Ishikawa (cell line): ENCODE data around the gene ZNF768.

Experiments
- CEBPB ChIP-seq: IDR thresholded peaks from 2 replicates; pipeline ENCODE4 v1.6.1; 2012
- EGR1 ChIP-seq: IDR thresholded peaks from 2 replicates; pipeline ENCODE4 v1.6.1; 2012
- EP300 ChIP-seq: IDR thresholded peaks from 2 replicates; pipeline ENCODE4 v1.6.1; 2012; ENCODE audit warnings: borderline replicate concordance
- FOXM1 ChIP-seq: IDR thresholded peaks from 2 replicates; pipeline ENCODE4 v1.6.1; 2012; ENCODE audit warnings: low read depth, borderline replicate concordance
- RAD21 ChIP-seq: IDR thresholded peaks from 2 replicates; pipeline ENCODE4 v1.6.1; 2012; ENCODE audit warnings: low read depth
- TEAD4 ChIP-seq: IDR thresholded peaks from 2 replicates; pipeline ENCODE4 v1.6.1; 2012
- TF ChIP-seq, protein P1 (sequence below): IDR thresholded peaks from 2 replicates; pipeline ENCODE4 v1.6.1; 2012; ENCODE audit warnings: low read depth, mild to moderate bottlenecking
- TF ChIP-seq, protein P2 (sequence below): IDR thresholded peaks from 2 replicates; pipeline ENCODE4 v1.6.1; 2012

DNA sequence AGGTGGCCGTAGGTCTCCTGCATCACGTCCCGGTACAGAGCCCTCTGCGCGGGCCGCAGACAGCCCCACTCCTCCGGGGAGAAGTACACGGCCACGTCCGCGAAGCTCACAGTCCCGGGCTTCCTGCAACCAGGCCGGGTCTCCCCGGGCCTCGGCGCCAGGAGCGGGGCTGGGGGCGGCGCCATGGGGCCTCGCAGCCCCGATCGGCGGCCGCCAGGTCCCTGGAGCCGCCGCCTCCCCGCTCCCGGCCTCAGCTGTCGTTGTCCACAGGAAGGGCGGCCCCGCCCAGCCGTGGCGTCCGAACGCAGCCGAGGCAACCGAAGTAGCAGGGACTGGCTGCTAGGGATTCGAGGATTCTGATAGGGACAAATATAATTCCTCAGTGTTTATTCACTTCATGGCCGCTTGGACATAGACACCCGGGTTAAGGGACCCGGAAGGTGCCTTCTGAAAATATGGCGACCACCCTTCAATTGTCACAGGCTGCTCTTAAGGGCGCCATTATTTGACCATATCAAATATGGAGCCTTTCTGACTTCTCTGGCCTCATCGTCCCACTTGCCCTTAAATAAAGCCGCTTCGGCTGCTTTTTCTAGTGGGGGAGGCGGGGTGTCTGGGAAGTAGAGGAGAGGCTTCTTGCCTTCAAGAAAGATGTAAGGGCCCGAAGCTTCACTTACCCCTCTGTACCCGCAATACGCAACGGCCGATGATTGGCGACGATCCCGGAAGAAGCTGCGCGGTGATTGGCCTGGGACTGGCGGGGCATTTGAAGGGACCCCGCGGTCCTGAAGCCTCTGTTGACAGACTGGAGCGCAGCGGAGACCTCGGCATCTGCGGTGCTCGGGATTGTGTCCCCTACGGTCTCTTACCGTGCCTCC is 45.3 kb upstream of the ZNF768 start, which contains the start of gene ZNF688:
- TF ChIP-seq RAD21 (no peak), FOXM1 (peak; percentile 67; the same call in 1 of the 2 replicates), CEBPB (no peak), EP300 (no peak), TEAD4 (no peak; the same call in 1 of the 2 replicates), EGR1 (peak; percentile 86)
- TF ChIP-seq, protein P1, sequence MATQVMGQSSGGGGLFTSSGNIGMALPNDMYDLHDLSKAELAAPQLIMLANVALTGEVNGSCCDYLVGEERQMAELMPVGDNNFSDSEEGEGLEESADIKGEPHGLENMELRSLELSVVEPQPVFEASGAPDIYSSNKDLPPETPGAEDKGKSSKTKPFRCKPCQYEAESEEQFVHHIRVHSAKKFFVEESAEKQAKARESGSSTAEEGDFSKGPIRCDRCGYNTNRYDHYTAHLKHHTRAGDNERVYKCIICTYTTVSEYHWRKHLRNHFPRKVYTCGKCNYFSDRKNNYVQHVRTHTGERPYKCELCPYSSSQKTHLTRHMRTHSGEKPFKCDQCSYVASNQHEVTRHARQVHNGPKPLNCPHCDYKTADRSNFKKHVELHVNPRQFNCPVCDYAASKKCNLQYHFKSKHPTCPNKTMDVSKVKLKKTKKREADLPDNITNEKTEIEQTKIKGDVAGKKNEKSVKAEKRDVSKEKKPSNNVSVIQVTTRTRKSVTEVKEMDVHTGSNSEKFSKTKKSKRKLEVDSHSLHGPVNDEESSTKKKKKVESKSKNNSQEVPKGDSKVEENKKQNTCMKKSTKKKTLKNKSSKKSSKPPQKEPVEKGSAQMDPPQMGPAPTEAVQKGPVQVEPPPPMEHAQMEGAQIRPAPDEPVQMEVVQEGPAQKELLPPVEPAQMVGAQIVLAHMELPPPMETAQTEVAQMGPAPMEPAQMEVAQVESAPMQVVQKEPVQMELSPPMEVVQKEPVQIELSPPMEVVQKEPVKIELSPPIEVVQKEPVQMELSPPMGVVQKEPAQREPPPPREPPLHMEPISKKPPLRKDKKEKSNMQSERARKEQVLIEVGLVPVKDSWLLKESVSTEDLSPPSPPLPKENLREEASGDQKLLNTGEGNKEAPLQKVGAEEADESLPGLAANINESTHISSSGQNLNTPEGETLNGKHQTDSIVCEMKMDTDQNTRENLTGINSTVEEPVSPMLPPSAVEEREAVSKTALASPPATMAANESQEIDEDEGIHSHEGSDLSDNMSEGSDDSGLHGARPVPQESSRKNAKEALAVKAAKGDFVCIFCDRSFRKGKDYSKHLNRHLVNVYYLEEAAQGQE = no peak
- TF ChIP-seq, protein P2, sequence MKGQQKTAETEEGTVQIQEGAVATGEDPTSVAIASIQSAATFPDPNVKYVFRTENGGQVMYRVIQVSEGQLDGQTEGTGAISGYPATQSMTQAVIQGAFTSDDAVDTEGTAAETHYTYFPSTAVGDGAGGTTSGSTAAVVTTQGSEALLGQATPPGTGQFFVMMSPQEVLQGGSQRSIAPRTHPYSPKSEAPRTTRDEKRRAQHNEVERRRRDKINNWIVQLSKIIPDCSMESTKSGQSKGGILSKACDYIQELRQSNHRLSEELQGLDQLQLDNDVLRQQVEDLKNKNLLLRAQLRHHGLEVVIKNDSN = no peak
